OCI-M1 (cell line): ENCODE data around the gene LHX3.
"Not testable (repeated sequence)": the region's sequence is repeated elsewhere in the genome, so short reads cannot be mapped to it uniquely, and the experiment has no call there.

Source experiments
- DNase-seq: peaks from one replicate; lab custom pipeline; 2025; lab: John Stamatoyannopoulos, UW

LHX3 gene

DNA sequence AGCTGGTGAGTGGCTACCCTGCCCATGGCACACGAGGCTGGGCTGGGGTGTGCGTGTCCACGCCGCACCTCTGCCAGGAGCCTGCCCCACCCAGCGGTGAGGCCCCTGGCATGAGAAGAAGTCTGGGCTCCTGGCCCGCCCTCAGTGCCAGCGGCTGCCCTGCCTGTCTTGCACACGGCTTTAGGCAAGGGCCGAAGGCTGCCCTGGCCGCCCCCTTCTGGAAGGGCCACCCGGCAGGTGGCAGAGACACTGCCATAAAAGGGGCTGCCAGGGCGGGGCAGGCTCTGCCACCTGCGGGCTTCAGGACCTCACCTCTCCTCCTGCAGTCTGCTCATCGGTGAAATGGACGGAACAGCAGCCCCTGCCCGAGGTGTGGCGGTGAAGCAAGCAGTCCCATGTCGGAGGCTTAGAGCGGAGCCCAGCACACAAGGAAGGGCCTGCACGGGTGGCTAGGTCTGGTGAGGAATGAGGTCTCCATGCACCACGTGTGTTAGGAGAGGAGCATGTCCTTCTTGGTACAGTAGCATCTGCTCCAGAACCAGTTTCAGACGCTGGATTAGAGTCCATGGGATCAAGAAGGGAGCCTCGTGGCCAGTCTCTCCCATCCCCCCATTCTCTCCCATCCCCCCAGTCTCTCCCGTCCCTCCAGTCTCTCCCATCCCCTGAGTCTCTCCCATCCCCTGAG, 51.4 kb downstream of the LHX3 start:
- no peak for DNase-seq

DNA sequence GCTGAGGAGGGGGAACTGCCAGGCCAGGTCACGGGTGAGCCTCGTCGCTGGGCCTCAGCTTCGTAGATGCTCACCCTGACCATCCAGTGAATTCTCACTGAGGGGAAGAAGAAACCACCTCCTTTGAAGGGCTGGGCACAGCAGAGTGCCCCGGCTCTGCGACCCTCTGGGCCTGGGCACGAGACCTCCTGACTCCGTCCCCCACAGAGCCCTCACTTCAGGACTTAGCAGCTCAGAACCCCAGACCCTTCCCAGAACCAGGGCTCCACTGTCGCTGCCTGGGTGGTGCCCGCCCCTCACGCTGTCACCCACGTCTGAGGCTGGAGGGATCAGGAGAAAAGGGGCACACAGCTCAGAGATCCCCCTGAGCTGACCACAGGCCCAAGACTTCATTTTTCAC, 52.0 kb downstream of the LHX3 start:
- DNase-seq, result no peak

DNA sequence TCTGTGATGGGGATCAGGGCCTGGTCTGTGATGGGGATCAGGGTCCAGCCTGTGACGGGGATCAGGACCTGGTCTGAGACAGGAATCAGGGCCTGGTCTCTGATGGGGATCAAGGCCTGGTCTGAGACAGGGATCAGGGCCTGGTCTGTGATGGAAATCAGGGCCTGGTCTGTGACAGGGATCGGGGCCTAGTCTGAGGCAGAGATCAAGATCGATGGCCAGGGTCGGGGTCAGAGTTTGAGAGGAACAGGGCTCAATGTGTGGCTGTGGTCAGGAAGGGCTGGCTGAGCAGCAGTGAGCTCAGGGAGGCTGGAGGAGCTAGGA, 52.4 kb downstream of the LHX3 start:
- no peak for DNase-seq

DNA sequence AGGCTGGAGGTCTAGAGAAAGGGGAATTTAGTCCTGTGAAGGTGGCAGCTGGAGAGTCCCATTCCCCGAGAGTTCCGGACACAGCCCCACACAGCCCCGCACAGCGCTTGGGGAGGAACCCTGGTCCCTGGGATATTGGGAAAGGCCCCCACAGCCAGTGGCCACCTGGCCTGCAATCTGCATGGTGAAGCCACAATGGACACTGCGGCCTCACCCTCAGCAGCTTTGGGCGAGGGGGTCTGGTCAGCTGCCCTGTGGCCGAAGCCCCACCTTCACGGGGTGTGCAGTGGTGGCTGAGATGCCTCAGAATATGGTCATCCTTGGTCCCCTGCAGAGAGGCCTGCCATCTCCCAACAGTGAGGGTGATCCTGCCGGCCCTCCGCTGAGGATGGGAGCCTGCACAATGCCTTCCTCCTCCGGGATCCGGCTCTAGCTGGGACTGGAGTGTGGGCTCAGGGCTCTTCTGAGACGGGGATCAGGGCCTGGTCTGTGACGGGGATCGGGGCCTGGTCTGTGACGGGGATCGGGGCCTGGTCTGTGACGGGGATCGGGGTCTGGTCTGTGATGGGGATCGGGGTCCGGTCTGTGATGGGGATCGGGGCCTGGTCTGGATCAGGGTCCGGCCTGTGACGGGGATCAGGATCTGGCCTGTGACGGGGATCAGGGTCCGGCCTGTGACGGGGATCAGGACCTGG, 52.9 kb downstream of the LHX3 start:
- no peak for DNase-seq

DNA sequence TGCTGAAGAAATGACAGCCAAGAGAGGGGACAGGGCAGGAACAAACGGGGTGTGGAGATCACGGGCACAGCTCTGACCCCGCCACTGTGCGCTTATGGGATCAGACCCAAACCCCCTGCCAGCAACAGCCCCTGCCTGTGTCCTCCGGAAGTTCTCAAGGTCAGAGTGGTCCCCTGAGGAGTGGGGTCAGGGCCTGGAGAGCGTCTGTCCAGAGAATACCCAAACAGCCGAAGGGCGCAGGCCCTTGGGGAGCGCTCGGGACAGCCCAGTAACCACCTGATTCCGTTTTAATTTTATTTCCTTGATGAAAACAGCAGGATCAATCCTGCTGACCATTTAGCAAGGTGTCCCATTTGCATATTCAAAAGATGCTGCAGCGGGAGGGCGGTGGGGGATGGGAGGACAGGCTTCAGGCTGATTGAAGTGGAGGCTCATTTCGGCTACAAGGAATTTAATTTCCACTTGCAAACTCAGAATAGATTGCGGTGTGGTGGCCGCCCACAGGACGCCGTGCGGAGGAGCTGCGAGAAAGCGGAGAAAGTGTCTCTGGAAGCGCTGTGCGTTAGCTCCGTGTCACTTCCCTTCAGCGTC, 53.6 kb downstream of the LHX3 start:
- no peak for DNase-seq

DNA sequence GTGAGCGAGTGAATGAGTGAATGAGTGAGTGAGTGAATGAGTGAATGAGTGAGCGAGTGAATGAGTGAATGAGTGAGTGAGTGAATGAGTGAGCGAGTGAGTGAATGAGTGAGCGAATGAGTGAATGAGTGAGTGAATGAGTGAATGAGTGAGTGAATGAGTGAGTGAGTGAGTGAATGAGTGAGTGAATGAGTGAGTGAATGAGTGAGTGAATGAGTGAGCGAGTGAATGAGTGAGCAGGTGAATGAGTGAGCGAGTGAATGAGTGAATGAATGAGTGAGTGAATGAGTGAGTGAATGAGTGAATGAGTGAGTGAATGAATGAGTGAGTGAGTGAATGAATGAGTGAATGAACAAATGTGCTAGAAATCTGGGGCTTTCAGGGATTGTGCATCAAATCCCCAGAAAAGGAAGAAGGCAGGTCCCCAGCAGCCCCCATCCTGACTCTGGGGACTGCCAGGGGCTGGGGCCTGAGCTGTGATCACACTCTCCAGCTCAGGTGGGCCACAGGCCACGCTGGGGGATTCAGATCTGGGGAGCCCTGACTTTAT, 54.2 kb downstream of the LHX3 start:
- DNase-seq, result not testable (repeated sequence)

DNA sequence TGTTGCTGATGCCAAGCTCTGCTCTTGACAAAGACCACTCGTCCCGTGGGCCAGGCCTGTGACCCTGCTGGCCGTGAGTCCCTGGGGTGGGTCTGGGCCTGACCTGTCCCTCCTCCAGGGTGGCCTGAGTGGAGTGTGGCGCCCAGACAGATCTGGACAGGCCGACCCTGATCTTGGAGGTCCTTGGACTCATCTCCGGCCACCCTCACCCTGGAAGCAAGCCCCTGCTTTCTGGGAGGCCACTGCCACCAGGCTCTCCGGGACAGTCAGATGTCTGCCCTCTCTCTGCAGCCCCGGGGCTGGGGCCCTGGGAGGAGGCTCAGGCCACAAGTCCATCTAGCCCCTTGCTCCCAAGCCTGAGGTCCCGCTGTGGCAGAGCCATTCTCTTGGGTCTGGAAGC, 55.1 kb downstream of the LHX3 start:
- DNase-seq, result no peak

DNA sequence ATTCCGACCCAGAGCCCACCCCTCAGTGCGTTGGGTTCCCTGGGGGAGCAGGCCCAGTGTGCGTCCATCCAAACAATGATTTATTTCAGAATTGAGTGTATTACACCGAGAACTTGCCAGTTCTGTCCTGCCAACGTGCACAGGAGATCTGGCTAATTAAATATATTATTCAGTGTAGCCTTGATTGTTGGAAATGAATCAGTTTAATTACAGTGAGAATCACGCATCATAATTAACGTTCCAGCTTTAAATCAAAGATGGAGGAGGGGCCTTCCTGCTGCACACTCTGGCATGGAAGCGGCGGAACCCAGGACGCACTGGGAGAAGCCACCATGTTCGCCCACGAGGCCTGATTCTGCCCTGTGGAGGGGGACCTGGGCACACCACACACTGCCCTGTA, 55.6 kb downstream of the LHX3 start:
- no peak for DNase-seq

DNA sequence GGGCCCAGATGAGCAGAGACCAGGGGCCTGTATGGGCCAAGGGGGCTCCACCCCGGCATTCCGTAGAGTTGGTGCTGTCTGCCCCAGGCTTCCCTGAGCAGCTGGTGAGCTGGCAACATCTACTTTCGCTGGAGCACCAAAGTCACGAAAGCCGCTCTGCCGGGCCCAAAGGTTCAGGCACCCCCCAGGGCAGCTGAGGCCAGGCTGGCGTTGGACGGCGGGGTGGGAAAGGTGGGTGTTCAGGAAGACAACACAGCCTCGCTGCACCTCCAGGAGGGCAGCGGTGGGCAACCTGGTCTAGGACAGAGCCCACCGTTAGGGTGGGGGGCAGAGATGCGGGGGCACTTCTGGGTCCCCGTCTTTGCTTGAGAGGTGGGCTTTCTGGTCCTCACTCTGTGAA, 56.2 kb downstream of the LHX3 start:
- no peak for DNase-seq

DNA sequence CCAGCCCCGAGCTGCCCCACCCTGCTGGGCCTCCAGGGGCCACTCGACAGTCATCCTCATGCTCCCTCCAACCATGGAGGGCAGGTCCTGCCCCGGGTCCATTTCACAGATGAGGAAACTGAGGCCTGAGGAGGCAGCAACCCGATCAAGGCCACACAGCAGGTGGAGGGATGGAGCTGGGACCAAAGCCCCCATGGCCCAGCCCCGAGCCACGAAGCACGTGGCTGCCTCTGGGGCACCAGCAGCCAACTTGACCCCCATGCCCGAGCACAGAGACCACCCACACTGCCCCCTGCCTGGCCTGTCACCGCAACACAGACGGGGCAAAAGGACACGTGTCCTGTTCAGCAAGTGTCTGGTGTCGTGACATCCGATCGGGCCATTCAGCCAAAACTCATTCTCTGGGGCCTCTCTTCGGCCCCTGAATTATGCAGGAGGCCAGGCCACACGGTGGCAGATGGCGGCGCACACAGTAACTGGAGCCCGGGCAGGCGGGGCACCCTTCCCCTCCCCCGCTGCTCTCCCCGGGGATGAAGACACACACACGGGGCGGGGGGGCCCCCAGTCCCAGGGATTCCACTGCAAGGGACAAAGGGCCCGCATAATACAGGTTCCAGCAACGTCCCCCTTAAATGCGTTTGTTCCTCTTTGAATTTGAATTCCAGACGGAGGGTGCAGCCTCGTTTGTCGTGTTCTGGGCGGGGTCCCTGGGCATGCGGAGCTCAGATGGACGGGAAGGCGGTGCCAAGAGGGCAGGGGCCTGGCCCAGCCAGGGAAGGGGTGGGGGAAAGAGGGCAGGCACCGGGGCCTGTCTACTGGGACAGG, 56.8 kb downstream of the LHX3 start:
- DNase-seq, result no peak

DNA sequence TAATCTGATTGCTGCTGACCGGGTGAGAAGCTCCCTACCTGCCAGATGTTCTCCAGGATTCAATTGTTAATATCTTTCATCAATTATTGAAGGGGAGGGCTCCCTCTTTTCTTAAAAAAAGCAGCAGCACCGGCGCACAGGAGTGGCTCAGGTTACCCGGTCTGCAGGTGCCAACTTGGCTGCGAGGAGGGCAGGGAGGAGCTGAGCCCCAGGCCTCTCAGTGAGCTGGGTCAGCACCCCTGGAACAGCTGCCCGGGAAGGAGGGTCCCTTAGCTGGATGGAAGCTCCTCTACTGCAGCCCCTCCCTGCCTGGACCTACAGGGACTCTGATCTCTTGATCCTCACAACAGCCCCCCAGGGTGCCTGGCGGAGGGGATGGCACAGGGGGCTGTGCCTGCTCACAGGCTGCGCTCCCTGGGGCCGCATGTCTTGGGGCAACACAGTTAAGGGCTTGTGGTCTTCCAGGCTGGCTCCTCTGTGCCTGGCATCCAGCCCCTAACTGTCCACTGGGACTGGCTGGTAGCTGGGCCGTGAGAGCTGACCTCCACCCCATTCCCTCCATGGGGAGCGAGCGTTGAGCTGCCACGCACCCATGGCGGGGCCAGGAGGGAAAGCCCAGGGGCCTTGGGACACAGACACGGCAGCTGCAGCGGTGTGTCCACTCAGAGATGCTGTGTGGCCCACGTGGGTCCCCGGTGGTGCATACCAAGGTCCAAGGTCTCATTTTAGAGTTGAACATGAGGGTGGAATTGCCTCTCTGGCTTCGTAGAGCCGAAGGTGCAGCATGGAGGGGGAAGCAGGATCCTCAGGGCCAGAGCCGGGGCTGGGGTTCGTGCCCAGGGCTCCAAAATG, 57.7 kb downstream of the LHX3 start:
- no peak for DNase-seq
